ENCODE measurements around the gene HDAC8. TPM values are rescaled to one million over a fixed set of nuclear protein-coding genes. Genes with fewer than 3 reads are reported as not detected.
A peak's percentile ranks its signal among the peaks of the same experiment; 100 is the strongest.

The HDAC8 gene
- total RNA-seq, 2 donors from 2014 or later = 12.0 to 13.0 TPM

DNA sequence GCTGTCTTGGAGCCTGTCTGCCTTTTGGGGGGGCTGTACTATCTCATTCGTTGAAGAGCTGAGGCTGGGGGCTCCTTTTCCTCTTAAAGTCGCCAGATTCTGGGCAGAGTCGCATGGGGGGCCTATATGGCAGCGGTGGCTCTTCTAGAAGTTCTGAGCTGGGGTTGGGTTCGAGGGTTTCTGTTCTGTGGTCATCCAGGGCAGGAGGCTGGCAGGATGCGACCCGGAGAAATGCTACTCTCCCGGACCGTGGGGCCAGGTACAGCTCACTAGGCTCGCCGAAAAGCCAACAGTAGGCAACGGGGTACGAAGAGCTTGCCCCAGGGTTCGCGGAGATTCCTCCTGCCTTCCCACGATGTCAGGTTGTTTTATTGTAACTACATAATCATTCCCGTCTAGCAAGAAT lies 265.0 kb downstream of the HDAC8 start:
- DNase-seq (ENCODE audit: low spot score) = no peak
- H3K4me1 ChIP-seq = peaks cover 0 to 38% of the 10 kb centered on the region in 2 donors
- H3K36me3 ChIP-seq = no peaks in the 10 kb centered on the region
- H3K4me3 ChIP-seq = peak overlapping the region; percentile 47 to 56
- peaks cover 13 to 32% of the 10 kb centered on the region in 2 donors for H3K27me3 ChIP-seq
- no peak overlapping the region for H3K27ac ChIP-seq
- TF ChIP-seq, protein P1, sequence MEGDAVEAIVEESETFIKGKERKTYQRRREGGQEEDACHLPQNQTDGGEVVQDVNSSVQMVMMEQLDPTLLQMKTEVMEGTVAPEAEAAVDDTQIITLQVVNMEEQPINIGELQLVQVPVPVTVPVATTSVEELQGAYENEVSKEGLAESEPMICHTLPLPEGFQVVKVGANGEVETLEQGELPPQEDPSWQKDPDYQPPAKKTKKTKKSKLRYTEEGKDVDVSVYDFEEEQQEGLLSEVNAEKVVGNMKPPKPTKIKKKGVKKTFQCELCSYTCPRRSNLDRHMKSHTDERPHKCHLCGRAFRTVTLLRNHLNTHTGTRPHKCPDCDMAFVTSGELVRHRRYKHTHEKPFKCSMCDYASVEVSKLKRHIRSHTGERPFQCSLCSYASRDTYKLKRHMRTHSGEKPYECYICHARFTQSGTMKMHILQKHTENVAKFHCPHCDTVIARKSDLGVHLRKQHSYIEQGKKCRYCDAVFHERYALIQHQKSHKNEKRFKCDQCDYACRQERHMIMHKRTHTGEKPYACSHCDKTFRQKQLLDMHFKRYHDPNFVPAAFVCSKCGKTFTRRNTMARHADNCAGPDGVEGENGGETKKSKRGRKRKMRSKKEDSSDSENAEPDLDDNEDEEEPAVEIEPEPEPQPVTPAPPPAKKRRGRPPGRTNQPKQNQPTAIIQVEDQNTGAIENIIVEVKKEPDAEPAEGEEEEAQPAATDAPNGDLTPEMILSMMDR (IDR thresholded peaks at IDR 0.05) = no peak
- H3K9me3 ChIP-seq = no peaks in the 10 kb centered on the region

GRCh38 chrX:72306851-72307645 lies 265.6 kb downstream of the HDAC8 start:
- H3K36me3 ChIP-seq = no peaks in the 10 kb centered on the region
- TF ChIP-seq, protein P1 (IDR thresholded peaks at IDR 0.05) = no peak
- peak; percentile 60 for DNase-seq (ENCODE audit: low spot score)
- H3K27ac ChIP-seq = no peak overlapping the region
- H3K27me3 ChIP-seq = peaks cover 13 to 32% of the 10 kb centered on the region in 2 donors
- peaks cover 0 to 38% of the 10 kb centered on the region in 2 donors for H3K4me1 ChIP-seq
- H3K9me3 ChIP-seq = no peaks in the 10 kb centered on the region
- peak overlapping the region; percentile 47 to 56 for H3K4me3 ChIP-seq

GRCh38 chrX:72306085-72306801 lies 266.4 kb downstream of the HDAC8 start:
- DNase-seq (ENCODE audit: low spot score) = no peak
- peaks cover 0 to 38% of the 10 kb centered on the region in 2 donors for H3K4me1 ChIP-seq
- no peaks in the 10 kb centered on the region for H3K9me3 ChIP-seq
- H3K36me3 ChIP-seq = no peaks in the 10 kb centered on the region
- H3K4me3 ChIP-seq = peak overlapping the region; percentile 47 to 56
- TF ChIP-seq, protein P1 (IDR thresholded peaks at IDR 0.05) = no peak
- peaks cover 13 to 32% of the 10 kb centered on the region in 2 donors for H3K27me3 ChIP-seq
- H3K27ac ChIP-seq = no peak overlapping the region

DNA sequence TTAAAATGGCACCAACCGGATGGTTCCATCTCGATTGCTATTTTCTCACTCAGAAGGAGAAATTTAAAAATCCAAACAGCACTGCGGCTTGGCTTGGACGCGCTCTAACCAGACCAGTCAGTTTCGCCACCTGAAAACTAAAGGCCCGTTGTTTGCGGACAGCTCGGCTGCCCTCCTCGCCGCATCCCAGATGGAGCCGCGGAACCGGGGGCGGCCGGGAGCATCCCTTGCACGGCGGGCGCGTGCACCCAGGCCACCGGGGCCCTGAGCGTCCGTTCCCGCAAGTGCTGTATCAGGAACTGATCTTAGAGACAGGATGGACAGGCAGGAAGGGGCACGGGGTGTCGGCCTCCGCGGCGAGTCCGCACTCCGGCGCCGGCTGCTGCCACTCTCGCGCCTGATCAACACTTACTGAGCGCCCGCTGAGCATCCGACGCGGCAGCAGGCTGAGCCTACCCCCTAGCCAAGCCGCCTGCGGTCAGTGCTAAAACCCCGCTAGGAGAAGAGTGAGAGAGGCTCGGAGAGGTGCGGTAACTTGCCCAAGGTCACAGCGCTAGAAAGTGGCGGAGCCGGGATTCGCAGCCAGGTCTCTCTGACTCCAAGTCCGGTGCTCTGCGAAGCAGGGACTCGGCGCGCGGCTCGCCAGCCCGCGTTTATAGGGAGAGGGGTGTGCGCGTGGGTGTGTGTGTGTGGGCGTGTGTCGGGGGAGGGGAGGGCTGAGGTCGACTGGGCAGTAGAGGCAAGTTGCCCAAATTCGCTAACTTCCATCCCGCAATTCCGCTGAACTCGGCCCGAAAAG lies 267.2 kb downstream of the HDAC8 start, which contains the start of gene CITED1:
CITED1 (minus strand) TSS at position 629 of the 799 bp plus-strand sequence. CDS start 3,045 bp downstream, outside the sequence.
- DNase-seq (ENCODE audit: low spot score) = no peak
- peaks cover 13 to 32% of the 10 kb centered on the region in 2 donors for H3K27me3 ChIP-seq
- H3K36me3 ChIP-seq = no peaks in the 10 kb centered on the region
- no peak within 1 kb of the TSS for H3K27ac ChIP-seq
- peak within 1 kb of the TSS; percentile 47 to 56 for H3K4me3 ChIP-seq
- no peaks in the 10 kb centered on the region for H3K9me3 ChIP-seq
- TF ChIP-seq, protein P1 (IDR thresholded peaks at IDR 0.05) = no peak
- H3K4me1 ChIP-seq = peaks cover 0 to 38% of the 10 kb centered on the region in 2 donors

- DNase-seq (ENCODE audit: low spot score) = no peak
Measured at GRCh38 chrX:72304877-72305276, 267.8 kb downstream of the HDAC8 start.

More at GRCh38 chrX:72304877-72305276, 267.8 kb downstream of the HDAC8 start:
- peaks cover 13 to 32% of the 10 kb centered on the region in 2 donors for H3K27me3 ChIP-seq
- no peaks in the 10 kb centered on the region for H3K36me3 ChIP-seq
- H3K9me3 ChIP-seq = no peaks in the 10 kb centered on the region
- TF ChIP-seq, protein P1 (IDR thresholded peaks at IDR 0.05) = no peak
- H3K4me3 ChIP-seq = peak overlapping the region in 1 of 2 donors; percentile 56
- H3K4me1 ChIP-seq = peaks cover 0 to 38% of the 10 kb centered on the region in 2 donors
- H3K27ac ChIP-seq = no peak overlapping the region

Data from right atrium auricular region (tissue), 2 donors.